ENCODE data around the gene SEMA3D. TPM values are rescaled to one million over a fixed set of nuclear protein-coding genes. Genes with fewer than 3 reads are reported as not detected.

The SEMA3D gene
- total RNA-seq, 1 donor from 2014 or later = 43.1 TPM

DNA sequence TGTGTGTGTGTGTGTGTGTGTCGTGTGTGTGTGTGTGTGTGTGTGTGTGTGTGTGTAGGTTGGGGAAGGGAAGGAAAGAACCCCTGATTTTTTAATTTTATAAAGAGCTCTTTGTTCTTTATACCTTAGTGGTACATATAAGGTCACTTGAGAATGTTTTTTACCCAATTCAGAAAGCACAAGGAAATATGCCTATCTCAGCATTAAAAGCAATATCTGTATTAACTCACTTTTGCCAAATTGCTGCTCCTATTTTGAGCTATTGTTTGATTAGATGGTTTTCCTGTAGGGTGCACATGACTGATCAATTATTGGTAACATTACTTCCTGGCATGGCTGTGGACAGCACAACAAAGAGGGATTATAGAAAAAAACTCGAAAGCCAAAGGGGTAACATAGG is 60.5 kb downstream of the SEMA3D start:
- DNase-seq (ENCODE audit: low spot score) = no peak

DNA sequence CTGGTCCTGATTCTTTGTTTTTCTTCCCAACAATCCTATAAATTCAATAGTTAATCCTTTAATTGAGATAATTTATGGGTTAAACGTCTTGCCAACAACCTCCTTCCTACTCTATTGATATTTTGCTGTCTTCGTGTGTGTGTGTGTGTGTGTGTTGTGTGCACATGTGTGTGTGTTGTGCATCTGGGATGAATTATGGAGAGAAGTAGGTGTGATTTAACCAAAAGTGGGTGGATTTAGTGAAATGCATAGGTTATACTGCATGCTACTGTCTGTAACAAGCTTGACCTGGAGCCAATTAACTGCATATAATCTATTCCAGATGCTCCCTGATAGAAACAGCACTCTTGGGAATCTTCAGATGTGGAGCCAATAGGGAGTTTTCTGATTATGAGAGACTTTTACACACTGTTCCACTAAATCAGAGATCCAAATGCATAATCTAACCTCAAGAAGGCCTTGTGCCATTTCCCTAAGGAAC is 61.2 kb downstream of the SEMA3D start:
- DNase-seq (ENCODE audit: low spot score) = peak; percentile 28

DNA sequence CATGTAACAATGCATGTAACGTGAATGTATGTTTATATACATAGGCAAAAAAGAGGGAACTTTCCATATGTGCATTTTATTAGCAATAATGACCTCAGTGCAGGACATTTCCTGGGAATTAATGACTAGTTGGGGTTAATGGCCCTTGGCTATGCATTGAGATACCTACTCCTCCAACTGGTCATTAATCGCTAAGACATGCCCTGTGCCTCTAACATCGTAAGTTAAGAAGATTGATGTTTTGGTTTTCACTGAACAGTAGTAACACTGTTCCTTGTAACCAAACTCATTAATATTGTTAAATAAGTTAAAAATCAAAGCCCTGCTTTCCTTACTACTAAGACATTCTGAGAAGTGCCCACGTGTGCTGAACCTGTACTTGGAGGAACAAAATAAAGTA is 61.7 kb downstream of the SEMA3D start:
- no peak for DNase-seq (ENCODE audit: low spot score)

DNA sequence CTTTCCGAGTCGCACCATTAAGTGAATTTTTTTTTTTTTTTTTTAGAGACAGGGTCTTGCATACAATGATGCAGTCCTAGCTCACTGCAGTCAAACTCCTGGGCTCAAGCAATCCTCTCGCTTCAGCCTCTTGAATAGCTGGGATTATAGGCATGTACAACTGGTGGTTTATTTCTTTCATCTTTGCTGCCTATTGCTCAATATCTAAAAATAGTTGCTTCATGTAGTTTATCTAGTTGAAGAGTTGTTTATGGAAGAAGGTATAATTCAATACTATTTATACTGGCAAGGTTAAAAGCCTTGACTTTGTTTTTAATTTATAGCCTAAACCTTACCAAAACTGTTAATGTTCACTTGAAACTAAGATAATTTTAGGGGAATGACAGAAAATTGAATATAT is 66.9 kb downstream of the SEMA3D start:
- DNase-seq (ENCODE audit: low spot score) = peak; percentile 48

DNA sequence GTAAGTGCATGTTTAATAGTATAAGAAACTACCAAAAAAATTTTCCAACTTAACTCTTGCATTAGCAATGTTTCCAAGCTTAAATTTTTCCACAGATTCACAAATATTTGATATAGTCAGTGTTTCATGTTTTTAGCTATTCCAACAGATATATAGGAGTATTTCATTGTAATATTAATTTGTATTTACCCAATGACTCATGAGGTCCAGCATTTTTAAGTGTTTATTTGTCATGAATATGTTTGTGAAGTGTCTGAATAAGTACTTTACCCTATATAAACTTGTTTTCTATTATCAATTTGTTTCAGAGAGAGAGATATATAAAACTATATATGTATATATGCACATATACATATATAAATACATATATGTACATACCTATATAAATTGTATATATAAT is 71.0 kb downstream of the SEMA3D start:
- no peak for DNase-seq (ENCODE audit: low spot score)

DNA sequence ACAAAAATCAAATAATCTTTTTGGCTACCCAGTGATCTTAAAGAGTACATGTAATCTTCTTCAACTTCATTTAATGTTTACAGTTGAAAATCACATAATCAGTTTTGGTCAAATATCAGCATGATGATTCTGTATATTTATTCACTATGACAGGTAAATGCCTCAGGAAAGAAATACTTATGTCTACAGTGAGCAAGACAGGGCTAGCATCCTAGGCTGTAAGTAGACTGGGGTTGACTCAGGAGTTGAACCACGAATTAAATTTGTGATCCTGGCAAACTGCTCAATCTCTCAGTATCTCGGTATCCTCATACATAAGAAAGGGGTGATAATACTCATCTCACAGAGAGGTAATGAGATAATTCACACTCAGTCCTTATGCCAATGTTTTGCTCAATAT is 71.8 kb downstream of the SEMA3D start:
- DNase-seq (ENCODE audit: low spot score) = no peak

DNA sequence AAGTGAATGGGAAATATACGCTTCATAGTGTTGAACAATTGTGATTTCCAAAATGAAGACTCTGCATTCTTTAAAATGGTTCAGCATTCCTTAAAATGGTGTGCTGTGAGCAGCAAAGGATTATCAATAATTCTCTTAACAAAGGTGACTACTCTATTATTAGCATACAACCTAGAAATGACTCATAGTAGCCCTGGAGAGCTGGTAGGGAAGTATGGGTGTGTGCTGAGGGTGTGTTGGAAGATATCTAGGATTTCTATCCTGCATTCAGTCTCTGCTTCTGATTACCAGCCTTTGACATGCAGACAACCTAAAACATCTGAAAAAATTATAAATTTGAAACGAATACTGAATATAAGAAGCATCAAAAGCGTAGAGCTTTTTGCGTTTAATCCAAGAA is 72.5 kb downstream of the SEMA3D start:
- DNase-seq (ENCODE audit: low spot score) = no peak

DNA sequence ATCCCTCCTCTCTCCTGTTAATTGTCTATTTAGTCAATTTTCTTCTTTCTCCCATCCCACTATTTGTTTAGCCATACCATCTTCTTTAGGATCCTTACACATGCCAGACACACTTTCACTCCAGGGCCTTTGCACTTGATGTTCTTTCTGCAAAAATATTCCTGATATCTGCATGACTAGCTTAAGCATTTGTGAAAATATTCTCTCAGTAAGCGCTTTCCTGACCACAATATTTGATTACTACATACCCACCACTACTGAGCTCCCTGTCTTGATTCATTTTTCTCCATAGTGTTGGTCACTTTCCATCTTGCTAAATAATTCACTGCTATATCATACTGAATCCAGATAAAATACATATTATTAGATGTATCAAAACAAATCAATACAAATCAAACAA is 75.1 kb downstream of the SEMA3D start:
- no peak for DNase-seq (ENCODE audit: low spot score)

DNA sequence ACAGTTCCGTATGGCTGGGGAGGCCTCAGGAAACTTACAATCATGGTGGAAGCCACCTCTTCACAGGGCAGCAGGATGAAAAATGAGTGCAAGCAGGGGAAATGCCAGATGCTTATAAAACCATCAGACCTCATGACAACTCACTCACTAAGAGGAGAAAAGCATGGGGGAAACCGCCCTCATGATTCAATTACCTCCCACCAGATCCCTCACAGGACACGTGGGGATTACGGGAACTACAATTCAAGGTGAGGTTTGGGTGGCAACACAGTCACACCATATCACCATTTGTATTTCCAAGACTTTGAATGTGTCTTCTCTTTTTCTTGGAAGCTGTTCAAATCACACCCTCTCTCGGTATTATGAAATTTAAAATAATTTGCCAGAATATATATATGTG is 80.1 kb downstream of the SEMA3D start:
- DNase-seq (ENCODE audit: low spot score) = no peak

DNA sequence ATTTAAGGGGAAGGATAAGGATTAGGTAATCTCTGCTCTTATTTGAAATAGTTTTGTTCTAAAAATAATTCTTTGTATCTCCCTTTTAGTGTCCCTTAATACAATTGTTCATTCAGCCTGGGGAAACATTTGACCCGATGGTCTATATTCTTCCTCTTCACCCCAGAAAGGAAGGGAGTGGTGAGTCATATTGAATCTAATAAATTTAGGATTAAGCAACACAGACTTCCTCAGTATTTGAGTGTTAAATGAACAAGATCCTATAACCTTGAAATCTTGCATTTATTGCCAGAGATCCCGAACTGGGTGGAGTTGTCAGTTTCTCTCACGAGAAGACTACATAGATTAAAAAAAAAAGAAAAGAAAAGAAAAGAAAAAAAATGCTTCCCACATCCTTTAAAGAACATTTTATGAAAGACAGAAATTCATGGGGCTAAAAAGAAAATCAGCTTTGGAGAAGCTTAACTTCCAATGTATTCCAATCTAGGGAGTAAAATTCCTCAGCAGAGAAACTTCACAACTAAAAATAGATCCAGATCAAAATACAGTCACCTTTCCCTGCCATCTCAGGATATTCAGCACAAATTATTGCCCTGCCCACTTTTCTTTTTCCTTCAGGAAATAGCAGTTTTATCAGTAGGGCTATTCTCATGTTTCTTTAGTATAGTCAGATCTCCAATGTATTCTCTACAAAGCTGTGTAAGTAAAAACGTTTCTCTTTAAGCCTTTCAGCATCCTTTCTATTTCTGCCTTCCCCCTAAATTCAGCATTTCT is 82.2 kb downstream of the SEMA3D start:
- DNase-seq (ENCODE audit: low spot score) = peak; percentile 29

DNA sequence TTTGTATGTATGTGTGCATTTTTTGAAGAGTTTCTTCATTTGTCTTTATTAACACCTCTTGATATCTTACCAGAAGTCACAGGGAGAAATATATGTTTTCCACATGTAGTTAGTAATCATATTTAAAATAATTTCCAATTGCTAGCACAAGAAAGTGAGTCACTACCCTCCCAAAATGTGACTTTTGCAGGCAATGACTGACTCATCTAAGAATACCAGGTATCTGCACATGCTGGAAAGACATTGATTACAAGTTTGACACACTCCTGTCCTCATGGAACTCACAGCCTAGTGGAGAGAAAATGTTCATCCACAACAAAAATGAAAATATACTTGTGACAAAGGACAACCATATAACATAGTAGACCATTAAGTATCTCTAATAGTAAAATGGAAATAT is 82.9 kb downstream of the SEMA3D start:
- DNase-seq (ENCODE audit: low spot score) = no peak

DNA sequence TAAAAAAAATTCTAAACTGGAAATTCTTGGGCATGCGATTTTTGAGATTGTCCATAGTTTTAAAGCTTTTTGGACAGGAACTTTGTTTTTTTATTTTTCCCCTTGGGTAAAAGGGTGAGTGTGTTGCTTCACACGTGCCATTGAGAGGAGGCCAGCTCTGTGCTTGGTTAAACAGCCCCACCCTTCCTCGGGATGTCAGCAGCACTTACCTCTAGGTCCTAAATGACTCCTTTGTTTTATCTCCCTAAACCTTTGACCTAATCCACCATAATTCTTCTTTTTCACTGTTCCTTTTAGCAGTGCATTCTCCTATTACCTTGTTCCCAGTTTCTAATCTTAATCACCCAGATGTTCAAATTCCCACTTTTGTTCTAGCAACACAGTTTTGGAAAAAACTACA is 83.5 kb downstream of the SEMA3D start:
- no peak for DNase-seq (ENCODE audit: low spot score)

DNA sequence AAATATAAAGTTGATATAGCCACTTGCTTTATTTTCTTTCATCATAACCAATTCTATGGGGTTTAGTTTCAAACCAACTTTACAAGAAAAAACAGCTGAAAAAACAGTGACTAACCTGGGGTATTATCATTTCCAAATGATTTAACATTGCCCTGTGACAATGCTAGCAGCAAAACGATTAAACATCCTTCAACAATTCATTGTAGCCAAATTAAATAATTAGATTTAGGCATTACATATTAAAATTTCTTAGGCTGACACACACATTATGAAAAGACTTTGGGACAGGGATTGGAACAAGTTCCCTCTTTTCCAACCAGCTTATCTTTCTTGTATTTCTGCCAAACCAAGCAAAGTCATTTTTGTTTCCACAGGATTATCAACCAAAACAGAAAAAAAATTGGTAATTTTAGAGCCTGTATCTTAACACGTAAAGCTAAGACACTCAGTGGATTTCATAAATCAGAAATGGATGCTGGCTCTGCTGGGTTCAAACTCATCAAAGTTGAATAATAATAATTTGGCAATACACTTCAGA is 84.0 kb downstream of the SEMA3D start:
- peak; percentile 9 for DNase-seq (ENCODE audit: low spot score)

DNA sequence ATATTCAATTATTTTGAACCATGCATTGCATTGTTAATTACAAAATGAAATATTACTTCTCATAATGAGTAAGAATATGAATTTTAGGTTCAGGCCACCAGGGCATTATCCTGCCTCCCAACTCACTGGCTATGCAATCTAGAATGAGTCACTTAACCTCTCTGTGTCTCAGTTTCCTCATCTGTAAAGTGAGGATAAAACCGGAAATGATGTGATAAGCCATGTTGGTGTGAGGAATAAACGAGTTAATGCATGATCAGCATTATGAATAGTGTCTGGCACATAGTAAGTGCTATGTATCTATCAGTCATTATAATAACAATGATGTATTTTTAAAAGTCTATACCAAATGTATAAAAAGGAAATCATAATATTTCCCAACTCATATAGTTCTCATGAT is 85.5 kb downstream of the SEMA3D start:
- no peak for DNase-seq (ENCODE audit: low spot score)

DNA sequence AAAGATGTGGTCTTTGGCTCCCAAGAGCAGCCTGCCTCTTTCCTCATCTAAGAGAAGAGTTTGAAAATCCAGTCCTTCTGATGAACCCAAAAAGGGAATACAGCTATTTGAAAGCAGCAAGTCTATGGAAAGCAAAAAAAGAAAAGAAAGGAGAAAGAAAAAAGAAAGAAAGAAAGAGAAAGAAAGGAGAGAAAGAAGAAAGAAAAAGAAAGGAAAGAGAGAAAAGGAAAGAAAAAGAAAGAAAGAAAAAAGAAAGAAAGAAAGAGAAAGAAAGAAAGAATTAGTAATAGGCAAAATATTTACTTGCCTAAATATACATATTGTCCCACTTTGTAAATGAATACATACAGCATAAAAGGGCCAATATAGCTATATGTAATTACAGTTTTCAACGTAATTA is 89.0 kb downstream of the SEMA3D start:
- DNase-seq (ENCODE audit: low spot score) = no peak

DNA sequence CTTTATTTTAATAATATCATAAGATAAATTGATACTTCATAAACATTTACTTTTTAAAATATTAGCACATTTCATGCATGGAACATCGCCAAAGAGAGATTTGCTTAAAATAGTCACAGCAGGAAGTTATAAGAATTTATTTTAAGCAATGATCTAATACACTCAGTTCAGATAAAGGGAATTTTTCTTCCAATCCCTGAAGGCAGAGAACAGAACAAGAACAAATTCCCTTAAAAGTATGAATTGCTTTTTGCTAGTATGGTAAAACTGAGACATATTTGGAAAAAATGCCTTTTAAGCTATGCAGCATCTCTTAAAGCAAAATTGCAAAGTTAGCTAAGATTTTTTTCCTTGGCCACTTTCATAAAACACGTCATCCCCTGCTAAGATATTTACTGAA is 91.0 kb downstream of the SEMA3D start:
- peak; percentile 75 for DNase-seq (ENCODE audit: low spot score)

DNA sequence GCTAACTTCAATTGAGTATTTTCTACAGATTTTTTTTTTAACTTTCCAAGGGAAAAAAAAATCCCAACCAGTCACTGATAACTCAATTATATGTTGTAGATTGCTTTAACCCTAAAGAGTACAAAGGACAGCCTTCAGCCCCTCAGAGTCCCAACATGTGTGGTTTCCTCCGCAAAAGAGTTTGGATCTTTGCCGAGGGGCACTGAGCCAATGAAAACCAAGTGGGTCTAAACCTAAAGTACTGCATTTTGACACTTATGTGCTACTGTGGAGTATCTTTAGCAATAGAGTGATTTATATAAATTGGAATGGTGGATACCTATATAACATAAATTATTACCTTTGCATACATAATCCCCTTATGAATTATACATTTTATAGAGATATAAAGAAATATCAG is 91.5 kb downstream of the SEMA3D start:
- DNase-seq (ENCODE audit: low spot score) = peak; percentile 13

DNA sequence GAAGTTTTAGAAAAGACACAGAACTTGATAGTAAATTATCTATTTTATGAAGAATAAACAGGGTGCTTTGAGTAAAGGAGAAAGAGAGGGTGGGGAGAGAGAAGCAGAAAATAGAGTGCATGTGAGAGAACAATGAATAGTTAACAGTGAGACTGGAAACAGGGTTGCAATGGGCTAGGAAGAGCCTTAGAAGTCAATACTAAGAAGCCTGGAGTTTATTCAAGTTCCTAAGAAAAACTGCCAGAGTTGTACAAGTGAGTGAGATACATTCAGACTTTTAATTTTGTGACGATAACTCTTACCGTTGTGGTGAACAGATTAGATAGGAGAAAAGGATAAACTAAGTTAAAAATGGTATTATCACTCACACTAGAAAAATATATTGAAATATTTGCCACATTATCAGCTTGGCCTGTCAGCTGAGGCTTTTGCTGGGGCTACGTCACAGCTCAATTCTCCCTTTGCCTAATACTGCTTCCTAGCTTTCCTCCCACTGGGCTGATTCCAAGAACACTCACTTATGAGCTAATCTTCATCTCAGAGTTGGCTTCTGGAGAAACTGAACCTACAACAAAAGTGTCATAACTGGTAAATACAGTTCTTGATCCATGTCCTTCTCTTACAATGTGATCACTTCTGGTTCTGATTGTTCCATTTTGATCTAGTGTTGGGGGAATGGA is 92.7 kb downstream of the SEMA3D start:
- DNase-seq (ENCODE audit: low spot score) = peak; percentile 59

DNA sequence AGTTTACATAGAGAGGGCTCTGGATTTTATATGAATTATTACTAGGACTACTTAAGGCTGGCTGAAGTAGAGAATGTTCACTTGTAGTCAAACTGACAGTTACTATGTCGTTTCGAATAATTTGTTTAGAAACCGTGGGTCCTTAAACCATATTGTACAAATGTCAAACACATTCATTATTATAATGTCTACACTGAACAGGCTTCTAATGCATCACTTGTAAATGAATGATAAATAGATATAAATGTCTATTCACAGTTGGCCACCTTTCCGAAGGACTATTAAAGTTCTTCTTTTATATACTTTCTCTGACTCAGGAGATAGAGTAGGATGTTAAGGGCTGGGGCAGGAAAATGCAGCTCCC is 95.3 kb downstream of the SEMA3D start:
- no peak for DNase-seq (ENCODE audit: low spot score)

DNA sequence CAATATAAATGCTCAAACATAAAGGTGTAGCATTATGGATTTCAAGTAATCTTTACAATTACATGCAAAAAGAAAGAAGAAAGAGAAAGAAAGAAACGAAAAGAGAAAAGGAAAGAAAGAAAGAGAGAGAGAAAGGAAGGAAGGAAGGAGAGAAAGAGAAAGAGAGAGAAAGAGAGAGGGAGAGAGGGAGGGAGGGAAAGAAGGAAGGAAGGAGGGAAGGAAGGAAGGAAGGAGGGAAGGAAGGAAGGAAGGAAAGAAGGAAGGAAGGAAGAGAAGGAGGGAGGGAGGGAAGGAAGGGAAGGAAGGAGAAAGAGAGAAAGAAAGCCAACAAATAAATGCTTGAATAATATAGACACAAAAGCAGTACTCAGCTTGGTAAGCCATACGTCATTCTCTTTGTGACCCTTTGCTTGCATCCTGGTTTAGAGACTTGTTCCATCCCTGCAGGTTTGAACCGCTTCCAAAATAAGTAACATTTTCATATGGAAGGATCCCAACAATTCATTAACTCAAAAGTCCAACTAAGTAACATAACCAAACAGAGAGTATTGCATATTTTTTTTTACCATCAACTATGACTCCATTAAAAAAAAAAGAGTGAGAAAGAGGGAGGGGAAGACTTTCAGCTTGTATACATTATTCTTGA is 95.8 kb downstream of the SEMA3D start:
- no peak for DNase-seq (ENCODE audit: low spot score)

DNA sequence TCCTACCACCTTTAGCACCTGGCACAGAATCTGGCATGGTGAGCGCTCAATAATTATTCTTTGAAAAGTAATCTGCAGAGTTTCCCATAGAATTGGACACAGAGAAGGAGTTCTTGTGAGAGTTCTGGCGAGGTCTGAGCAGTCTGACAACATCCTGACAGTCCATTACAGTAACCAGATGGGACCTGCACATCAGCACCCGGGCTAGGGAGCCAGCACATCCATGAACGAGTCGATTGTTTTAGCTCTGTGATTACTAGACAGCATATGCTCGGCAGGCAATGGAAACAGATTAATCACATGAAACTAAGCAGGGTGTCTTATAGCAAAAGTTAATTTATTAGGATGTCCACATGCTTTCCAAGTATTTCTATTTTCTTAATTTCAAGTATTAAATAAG is 96.7 kb downstream of the SEMA3D start:
- DNase-seq (ENCODE audit: low spot score) = peak; percentile 18

DNA sequence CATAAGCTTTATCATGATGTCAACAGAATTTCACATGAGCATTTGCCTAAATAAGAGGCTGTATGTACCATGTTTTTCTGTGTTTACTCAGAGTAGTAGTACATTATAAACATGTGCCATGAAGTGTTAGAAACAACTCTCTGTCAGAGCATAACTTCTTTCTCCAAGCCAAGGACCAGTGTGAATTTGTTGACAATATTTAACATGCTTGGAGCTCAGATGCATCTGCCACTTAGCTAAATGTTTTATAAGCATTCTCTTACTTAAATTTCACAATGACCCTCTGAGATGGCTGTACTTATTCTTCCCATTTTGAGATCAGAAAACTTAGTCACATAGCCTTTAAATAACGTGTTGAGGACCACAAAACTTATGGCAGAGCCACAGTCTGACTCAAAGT is 105.0 kb downstream of the SEMA3D start:
- no peak for DNase-seq (ENCODE audit: low spot score)

DNA sequence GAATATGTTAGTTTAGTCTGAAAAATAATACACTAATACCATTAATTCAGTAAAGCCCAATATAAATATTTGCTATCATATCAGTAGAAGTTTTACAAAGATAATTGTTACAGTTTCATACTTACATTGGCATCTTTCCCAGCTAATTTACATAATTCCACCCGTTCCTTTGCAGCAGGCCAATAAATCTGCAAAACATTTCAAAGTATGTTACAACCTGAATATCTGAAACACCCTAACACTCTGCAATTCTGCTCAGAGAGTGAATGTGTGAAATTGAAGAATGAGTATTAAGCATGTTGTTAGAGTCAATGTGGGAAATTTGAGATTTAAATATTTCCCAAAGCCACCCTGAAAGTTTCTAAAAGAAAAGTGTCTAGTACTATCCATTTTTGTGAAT is 105.5 kb downstream of the SEMA3D start:
- no peak for DNase-seq (ENCODE audit: low spot score)
